Measurements from ENCODE around the gene ETFB.

The ETFB gene

GRCh38 chr19:51391073-51391611, 25.0 kb upstream of the ETFB start:
- TF ChIP-seq POLR2A (IDR thresholded peaks at IDR 0.05; ENCODE audit: extremely low read depth, insufficient read length) (no peak), MAX (IDR thresholded peaks at IDR 0.05; ENCODE audit: low read depth, low read length) (no peak), MYC (IDR thresholded peaks at IDR 0.05; ENCODE audit: low read depth, low read length) (no peak)
- TF ChIP-seq, protein P1, sequence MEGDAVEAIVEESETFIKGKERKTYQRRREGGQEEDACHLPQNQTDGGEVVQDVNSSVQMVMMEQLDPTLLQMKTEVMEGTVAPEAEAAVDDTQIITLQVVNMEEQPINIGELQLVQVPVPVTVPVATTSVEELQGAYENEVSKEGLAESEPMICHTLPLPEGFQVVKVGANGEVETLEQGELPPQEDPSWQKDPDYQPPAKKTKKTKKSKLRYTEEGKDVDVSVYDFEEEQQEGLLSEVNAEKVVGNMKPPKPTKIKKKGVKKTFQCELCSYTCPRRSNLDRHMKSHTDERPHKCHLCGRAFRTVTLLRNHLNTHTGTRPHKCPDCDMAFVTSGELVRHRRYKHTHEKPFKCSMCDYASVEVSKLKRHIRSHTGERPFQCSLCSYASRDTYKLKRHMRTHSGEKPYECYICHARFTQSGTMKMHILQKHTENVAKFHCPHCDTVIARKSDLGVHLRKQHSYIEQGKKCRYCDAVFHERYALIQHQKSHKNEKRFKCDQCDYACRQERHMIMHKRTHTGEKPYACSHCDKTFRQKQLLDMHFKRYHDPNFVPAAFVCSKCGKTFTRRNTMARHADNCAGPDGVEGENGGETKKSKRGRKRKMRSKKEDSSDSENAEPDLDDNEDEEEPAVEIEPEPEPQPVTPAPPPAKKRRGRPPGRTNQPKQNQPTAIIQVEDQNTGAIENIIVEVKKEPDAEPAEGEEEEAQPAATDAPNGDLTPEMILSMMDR (IDR thresholded peaks at IDR 0.05; ENCODE audit: low read depth, low read length): no peak
- H3K4me3 ChIP-seq (ENCODE audit: low read depth, low read length): no peak overlapping the region
- no peak for DNase-seq (ENCODE audit: low read depth)

- no peak for DNase-seq (ENCODE audit: low read depth)
- H3K4me3 ChIP-seq (ENCODE audit: low read depth, low read length): no peak overlapping the region
- no peak for TF ChIP-seq POLR2A (IDR thresholded peaks at IDR 0.05; ENCODE audit: extremely low read depth, insufficient read length)
- TF ChIP-seq, protein P1 (IDR thresholded peaks at IDR 0.05; ENCODE audit: low read depth, low read length): no peak
- TF ChIP-seq MAX (IDR thresholded peaks at IDR 0.05; ENCODE audit: low read depth, low read length): no peak
- TF ChIP-seq MYC (IDR thresholded peaks at IDR 0.05; ENCODE audit: low read depth, low read length): no peak
Measured at GRCh38 chr19:51389143-51389542, 23.0 kb upstream of the ETFB start.

DNA sequence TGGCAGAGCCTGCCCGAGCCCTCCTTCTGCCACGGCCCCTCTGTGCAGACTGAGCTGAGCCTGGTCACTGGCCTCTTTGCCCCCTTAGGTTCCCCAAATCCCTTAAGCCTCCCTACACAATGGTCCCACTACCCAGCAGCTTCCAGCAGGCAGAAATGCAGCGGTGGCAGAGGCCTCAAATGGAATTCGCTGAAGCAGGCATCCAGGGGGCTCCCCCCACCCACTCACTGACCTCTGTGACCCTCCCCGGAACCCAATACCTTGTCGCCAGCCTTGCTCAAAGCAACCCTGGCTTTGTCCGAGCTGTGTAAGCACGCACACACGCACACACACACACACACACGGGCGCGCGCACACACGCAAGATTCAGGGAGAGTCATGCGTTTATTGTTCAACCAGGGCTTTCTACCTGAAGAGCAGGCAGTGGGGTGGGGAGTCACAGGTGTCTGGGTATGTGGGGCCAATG, 21.8 kb upstream of the ETFB start, which contains the start of gene LIM2:
Gene LIM2 (minus strand): TSS at position 51 of the 466 bp plus-strand sequence. CDS start 531 bp downstream, outside the sequence.
- TF ChIP-seq, protein P1 (IDR thresholded peaks at IDR 0.05; ENCODE audit: low read depth, low read length): no peak
- TF ChIP-seq MYC (IDR thresholded peaks at IDR 0.05; ENCODE audit: low read depth, low read length) (no peak), POLR2A (IDR thresholded peaks at IDR 0.05; ENCODE audit: extremely low read depth, insufficient read length) (no peak), MAX (IDR thresholded peaks at IDR 0.05; ENCODE audit: low read depth, low read length) (no peak)
- no peak for DNase-seq (ENCODE audit: low read depth)
- no peak within 1 kb of the TSS for H3K4me3 ChIP-seq (ENCODE audit: low read depth, low read length)

- TF ChIP-seq POLR2A (IDR thresholded peaks at IDR 0.05; ENCODE audit: extremely low read depth, insufficient read length) (no peak), MAX (IDR thresholded peaks at IDR 0.05; ENCODE audit: low read depth, low read length) (no peak), MYC (IDR thresholded peaks at IDR 0.05; ENCODE audit: low read depth, low read length) (no peak)
- TF ChIP-seq, protein P1 (IDR thresholded peaks at IDR 0.05; ENCODE audit: low read depth, low read length): no peak
- no peak overlapping the region for H3K4me3 ChIP-seq (ENCODE audit: low read depth, low read length)
- no peak for DNase-seq (ENCODE audit: low read depth)
Measured at GRCh38 chr19:51386882-51387520, 20.8 kb upstream of the ETFB start.

DNA sequence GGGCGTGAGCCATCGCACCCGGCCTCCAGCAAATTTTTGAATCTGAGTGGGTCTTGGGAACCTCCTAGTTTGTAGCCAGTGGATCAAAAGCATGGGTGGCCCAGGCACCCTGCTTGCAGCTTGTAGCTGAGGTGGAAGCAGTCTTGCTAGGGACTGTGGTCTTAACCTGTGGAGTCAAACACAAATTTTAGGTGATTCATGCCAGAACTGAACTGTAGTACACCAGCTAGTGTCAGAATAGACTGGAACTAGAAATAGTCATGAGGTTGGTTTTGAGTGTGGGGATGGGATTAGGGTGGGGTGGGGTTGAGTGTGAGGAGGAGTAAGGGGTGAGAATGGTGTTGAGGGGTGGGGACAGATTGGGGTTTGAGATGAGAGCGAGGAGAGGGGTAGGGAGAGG, 15.8 kb upstream of the ETFB start:
- no peak overlapping the region for H3K4me3 ChIP-seq (ENCODE audit: low read depth, low read length)
- DNase-seq (ENCODE audit: low read depth): no peak
- TF ChIP-seq MAX (IDR thresholded peaks at IDR 0.05; ENCODE audit: low read depth, low read length) (no peak), MYC (IDR thresholded peaks at IDR 0.05; ENCODE audit: low read depth, low read length) (no peak), POLR2A (IDR thresholded peaks at IDR 0.05; ENCODE audit: extremely low read depth, insufficient read length) (no peak)
- TF ChIP-seq, protein P1 (IDR thresholded peaks at IDR 0.05; ENCODE audit: low read depth, low read length): no peak
